GM18909 (cell line): ENCODE data around the gene SPOUT1.
"Not testable (repeated sequence)": the region's sequence is repeated elsewhere in the genome, so short reads cannot be mapped to it uniquely, and the experiment has no call there.

ENCODE experiments used
- ATAC-seq: cut with Tn5 transposase; IDR thresholded peaks from one replicate; pipeline ENCODE4 v1.9.1; 2021; ENCODE audit warnings: mild to moderate bottlenecking; ENCODE audit not compliant: unreplicated experiment, poor library complexity

SPOUT1 gene

GRCh38 chr9:128818099-128818838 is 11.3 kb downstream of the SPOUT1 start, which contains the start of gene ENDOG:
Gene ENDOG (plus strand): TSS chr9:128818500. CDS start chr9:128818685, 185 bp downstream.
- ATAC-seq: peak; percentile 89

DNA sequence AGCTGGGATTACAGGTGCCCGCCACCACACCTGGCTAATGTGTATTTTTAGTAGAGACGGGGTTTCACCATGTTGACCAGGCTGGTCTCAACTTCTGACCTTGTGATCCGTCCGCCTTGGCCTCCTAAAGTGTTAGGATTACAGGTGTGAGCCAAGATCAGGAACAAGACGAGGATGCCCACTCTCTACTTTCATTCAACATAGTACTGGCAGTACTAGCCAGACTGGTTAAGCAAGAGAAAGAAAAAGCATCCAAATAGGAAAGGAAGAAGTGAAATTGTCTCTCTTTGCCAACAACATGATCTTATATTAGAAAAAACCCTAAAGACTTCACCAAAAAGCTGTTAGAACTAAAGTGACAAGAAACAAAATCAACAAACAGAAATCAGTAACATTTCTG is 18.7 kb downstream of the SPOUT1 start:
- ATAC-seq: no peak

DNA sequence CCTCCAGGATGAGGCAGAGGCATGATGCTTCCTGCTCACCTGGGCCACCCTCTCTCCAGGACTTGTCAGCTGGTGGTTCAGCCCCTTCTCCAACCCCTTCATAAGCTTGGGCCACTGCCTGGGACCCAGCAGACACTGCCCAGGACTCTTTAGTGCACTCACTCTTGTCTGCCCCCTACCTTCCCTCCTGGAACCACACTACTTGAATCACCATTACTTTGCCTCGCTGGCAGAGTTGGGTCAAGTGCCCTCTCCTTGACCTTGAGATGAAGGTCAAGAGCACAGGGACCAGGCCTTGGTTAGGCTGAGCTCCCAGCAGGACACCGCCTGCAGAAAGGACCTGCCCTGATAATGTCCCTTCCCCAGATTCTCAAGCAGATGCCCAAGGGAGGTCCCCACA is 19.8 kb downstream of the SPOUT1 start:
- no peak for ATAC-seq

DNA sequence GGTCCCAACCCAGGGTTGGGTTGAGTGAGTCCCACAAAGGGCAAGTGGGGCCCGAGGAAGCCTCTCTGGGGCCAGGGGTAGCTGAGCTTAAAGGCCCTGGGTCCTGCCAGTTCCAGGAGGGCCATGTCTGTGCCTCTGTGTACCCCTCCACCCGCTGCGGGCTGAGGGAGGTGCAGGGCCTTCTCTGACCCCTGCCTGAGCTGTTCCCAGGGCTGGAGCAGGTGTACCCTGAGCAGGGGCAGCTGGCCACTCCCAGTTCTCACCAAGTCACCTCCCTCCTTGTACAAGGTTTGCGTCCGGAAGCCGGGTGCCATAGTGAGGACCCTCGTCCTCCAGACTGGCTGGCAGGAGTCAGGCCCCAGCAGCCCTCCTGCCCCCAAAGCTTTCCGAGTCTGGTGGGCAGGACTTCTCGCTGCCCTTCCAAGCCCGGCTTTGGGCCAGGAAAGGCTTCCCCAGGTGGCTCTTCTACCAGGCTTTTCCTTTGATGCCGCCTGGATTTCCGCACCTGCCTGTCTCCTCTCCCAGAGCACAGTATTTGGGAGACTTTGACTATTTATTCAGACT is 20.5 kb downstream of the SPOUT1 start:
- no peak for ATAC-seq

GRCh38 chr9:128808543-128808942 is 21.1 kb downstream of the SPOUT1 start:
- ATAC-seq: no peak

GRCh38 chr9:128807827-128808226 is 21.8 kb downstream of the SPOUT1 start:
- no peak for ATAC-seq

DNA sequence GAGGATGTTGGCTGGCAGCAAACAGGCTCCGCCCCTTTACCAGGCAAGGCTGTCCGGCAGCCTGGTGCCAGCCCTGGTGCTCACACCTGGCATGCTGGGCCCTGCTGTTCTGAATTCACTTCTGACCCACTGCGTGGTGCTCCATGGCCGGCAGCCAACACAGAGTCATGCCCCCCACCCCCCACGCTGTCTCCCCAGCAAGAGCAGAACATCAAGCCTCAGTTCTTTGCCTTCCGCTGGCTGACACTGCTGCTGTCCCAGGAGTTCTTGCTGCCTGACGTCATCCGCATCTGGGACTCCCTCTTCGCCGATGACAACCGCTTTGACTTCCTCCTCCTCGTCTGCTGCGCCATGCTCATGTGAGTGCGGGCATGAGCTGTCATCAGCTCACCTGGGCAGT is 23.9 kb downstream of the SPOUT1 start:
- ATAC-seq: no peak

- no peak for ATAC-seq
Measured at GRCh38 chr9:128802482-128802881, 27.1 kb downstream of the SPOUT1 start.

DNA sequence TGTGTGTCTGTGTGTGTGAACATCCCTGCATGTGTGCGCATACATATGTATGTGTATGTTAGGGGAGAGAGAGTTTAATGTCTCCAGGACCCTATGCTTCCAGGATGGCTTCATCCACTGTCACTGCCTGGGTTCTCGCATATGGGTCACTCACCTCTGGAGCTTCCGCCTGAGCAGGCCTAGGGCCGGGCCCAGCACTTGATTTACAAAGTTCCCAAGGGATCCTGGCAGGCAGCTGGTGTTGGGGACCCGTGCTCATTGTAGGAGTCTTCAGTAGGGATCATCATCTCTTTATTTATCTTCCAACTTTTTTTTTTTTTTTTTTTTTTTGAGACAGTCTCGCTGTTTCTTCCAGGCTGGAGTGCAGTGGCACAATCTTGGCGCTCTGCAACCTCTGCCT is 29.5 kb downstream of the SPOUT1 start:
- ATAC-seq: no peak

GRCh38 chr9:128798896-128799295 is 30.7 kb downstream of the SPOUT1 start:
- ATAC-seq: no peak

GRCh38 chr9:128794961-128795360 is 34.6 kb downstream of the SPOUT1 start:
- ATAC-seq: not testable (repeated sequence)

GRCh38 chr9:128792978-128793686 is 36.5 kb downstream of the SPOUT1 start:
- no peak for ATAC-seq

GRCh38 chr9:128792134-128792533 is 37.5 kb downstream of the SPOUT1 start:
- ATAC-seq: no peak

DNA sequence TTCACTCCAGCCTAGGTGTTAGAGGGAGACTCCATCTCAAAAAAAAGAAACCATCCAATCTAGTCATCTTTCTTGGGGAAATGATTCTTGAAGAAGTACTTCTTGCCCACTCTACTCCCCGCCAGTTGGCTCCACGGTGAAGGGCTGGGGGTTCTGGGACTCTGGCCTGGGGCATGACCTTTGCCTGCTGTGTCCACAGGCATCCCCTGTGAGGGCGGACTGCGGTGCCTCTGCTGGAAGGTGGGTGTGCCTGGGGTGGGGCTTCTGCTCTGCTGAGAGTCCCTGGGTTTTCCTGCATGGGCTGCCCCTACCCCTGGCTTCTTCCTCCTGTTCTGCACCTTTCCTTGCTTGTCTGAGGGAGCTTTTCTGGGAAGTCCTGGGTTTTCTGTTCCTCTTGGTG is 39.1 kb downstream of the SPOUT1 start:
- no peak for ATAC-seq

GRCh38 chr9:128788445-128788844 is 41.1 kb downstream of the SPOUT1 start:
- no peak for ATAC-seq

GRCh38 chr9:128787659-128788058 is 41.9 kb downstream of the SPOUT1 start:
- no peak for ATAC-seq

GRCh38 chr9:128786681-128787601 is 42.7 kb downstream of the SPOUT1 start, which contains the start of gene TBC1D13:
Gene TBC1D13 (plus strand): TSS chr9:128787253. CDS start chr9:128787354, 101 bp downstream.
- ATAC-seq: peak; percentile 85

GRCh38 chr9:128785427-128785826 is 44.2 kb downstream of the SPOUT1 start:
- no peak for ATAC-seq

DNA sequence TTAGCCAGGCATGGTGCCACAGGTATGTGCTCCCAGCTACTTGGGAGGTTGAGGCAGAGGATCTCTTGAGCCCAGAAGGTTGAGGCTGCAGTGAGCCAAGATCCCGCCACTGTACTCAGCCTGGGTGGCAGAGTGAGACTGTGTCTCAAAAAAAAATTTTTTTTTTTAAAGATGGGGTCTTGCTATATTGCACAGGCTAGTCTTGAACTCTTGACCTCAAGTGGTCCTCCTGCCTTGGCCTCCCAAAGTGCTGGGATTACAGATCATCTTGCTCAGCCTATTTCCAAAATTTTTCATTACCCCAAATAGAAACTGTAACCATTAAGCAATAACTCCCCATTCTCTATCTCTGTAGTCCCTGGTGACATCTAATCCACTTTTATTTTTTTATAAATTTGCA is 46.9 kb downstream of the SPOUT1 start:
- ATAC-seq: no peak
